ENCODE data around the gene IL18R1.

- TF ChIP-seq TAF15 (IDR thresholded peaks at IDR 0.05; ENCODE audit: low read depth, low read length) (no peak), ZBTB26 (CRISPR knock-in tag; IDR thresholded peaks at IDR 0.05) (no peak), SP2 (IDR thresholded peaks at IDR 0.05; ENCODE audit: extremely low read depth, low read depth, low read length, poor library complexity, severe bottlenecking) (no peak), REST (IDR thresholded peaks at IDR 0.05; ENCODE audit: borderline replicate concordance) (no peak), REST (CRISPR knock-in tag; IDR thresholded peaks at IDR 0.05; ENCODE audit: low read depth) (no peak), E4F1 (CRISPR knock-in tag; IDR thresholded peaks at IDR 0.05; ENCODE audit: borderline replicate concordance) (no peak), STAG1 (CRISPR knock-in tag; IDR thresholded peaks at IDR 0.05; ENCODE audit: borderline replicate concordance) (no peak), CTCF (IDR thresholded peaks at IDR 0.05 in 2 of 3, conservative IDR thresholded peaks at IDR 0.05 in 1 of 3; ENCODE audit: insufficient read depth in 2 of 3, low read depth in 1 of 3, low read length in 3 of 3) (no peak), NONO (IDR thresholded peaks at IDR 0.05; ENCODE audit: low read depth in 2 of 2, low read length in 1 of 2) (no peak), CREB5 (CRISPR knock-in tag; IDR thresholded peaks at IDR 0.05) (no peak), ZFP36 (IDR thresholded peaks at IDR 0.05; ENCODE audit: low read depth, low read length, partially characterized antibody) (no peak)
Observed at GRCh38 chr2:102420290-102420689, 64.7 kb downstream of the IL18R1 start.

Data from K562 (cell line).